ENCODE data around the gene TXN2. TPM values are rescaled to one million over a fixed set of nuclear protein-coding genes. Genes with fewer than 3 reads are reported as not detected.

Gene TXN2
- total RNA-seq, 1 donor from 2014 or later = 54.2 TPM

DNA sequence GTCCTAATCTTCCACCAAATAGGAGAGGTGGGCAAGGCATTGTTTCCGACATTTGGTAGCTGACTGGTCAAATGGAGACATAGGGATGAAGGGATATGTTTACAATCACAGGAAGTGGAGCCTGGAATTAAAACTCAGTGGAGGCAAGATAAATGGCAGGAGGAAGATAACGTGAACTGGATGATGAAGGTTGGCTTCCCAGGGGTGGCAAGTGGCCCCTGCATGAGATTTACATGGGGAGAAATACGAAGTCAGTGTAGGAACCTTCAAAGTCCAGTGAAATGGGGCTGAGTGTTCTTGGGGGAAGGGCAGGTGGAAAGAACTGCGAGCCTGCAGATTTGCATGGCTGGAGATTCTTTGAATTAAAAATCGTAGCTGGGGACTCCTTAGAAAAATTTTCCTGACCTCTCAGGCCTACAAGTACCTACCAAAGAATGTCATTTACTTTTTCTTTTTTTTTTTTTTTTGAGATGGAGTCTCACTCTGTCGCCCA lies 26.1 kb upstream of the TXN2 start:
- H3K9me3 ChIP-seq = no peaks in the 10 kb centered on the region
- peaks cover 16% of the 10 kb centered on the region for H3K4me1 ChIP-seq
- H3K36me3 ChIP-seq = peaks cover 29% of the 10 kb centered on the region
- H3K27ac ChIP-seq = peak overlapping the region; percentile 81
- DNase-seq = no peak
- H3K27me3 ChIP-seq = no peaks in the 10 kb centered on the region
- peak overlapping the region; percentile 69 for H3K4me3 ChIP-seq
- no peak for ATAC-seq
- intact Hi-C loops (cut with DNase I) = no loop called here
- TF ChIP-seq, protein P1, sequence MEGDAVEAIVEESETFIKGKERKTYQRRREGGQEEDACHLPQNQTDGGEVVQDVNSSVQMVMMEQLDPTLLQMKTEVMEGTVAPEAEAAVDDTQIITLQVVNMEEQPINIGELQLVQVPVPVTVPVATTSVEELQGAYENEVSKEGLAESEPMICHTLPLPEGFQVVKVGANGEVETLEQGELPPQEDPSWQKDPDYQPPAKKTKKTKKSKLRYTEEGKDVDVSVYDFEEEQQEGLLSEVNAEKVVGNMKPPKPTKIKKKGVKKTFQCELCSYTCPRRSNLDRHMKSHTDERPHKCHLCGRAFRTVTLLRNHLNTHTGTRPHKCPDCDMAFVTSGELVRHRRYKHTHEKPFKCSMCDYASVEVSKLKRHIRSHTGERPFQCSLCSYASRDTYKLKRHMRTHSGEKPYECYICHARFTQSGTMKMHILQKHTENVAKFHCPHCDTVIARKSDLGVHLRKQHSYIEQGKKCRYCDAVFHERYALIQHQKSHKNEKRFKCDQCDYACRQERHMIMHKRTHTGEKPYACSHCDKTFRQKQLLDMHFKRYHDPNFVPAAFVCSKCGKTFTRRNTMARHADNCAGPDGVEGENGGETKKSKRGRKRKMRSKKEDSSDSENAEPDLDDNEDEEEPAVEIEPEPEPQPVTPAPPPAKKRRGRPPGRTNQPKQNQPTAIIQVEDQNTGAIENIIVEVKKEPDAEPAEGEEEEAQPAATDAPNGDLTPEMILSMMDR (IDR thresholded peaks at IDR 0.05) = no peak

DNA sequence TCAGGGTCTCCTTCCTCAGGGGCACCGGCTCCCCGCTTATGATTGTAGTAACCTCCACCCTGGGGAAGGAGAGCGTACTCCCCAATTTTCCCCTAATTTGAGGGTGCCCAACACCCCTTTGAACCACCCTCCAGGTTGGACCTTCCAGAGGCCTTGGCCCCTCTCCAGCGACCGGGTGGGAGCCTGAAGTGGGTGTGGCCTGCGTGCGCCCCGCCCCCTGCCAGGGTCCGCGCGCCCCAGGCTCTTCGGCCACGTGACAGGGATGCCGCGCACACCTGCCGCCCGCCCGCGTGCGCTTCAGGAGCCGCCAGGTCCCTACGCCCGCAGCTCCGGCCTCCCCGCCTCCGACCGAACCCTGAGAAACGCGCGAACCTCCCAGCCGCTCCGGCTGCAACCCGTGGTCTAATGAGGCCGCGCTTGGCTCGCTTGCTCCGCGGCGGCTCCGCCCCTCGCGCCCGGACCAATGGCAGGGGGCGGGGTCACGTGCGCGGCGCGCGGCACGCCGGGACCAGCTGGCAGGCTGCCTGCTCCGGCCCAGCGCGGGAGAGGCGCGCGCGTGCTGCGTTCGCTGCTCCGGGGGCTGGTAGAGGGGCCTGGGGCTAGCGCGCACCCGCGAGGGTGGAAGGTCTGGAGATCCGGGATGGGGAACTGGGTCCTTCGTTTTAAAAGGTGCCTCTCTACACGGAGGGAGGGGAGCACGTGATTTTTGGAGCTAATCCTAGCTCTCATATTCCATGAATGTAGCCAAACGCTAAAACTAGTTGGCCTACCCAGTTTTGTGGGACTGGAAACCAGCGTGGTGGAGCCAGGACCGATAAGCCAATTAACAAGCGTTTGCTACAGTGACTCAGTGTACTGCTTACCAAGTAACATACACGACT lies 25.4 kb upstream of the TXN2 start, which contains the start of gene FOXRED2:
TSS of gene FOXRED2 (minus strand) at position 404 of the 881 bp plus-strand sequence. CDS start 618 bp downstream, outside the sequence.
- DNase-seq = peak; percentile 94
- Histone ChIP-seq H3K9me3 (no peaks in the 10 kb centered on the region), H3K27me3 (no peaks in the 10 kb centered on the region), H3K4me3 (peak within 1 kb of the TSS; percentile 69), H3K27ac (peak within 1 kb of the TSS; percentile 81), H3K4me1 (peaks cover 16% of the 10 kb centered on the region), H3K36me3 (peaks cover 22% of the 10 kb centered on the region)
- TF ChIP-seq, protein P1 (IDR thresholded peaks at IDR 0.05) = no peak
- intact Hi-C loops (cut with DNase I) = no loop called here
- peak; percentile 95 for ATAC-seq

DNA sequence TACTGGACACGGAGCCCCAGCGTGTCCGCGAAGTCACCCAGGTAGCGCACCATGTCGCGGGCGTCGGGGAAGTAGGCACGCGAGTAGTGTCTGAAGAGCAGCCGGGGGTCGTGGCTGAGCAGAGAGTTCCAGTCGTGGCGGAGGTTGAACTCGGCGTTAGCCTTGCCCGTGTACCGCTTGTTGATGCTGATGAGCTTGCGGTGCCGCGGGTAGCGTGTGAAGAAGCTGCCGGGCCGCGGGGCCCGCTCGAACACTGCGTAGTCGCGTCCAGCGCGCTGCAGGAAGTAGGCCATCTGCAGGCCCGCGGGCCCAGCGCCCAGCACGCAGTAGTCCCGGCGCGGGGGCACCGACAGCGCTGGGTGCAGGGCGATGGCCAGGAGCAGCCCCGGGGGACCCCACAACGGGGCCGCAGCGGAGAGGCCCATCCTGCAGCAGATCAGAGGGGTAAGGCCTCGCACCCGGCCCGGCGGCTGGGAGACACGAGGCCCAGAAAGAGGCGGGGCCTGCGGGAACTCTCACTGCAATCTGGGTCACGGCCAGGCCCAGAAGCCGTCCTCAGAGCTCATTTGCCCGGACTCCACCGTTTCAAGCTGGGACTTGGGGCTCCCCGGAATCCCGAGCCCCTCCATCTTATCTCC lies 24.7 kb upstream of the TXN2 start:
- Histone ChIP-seq H3K4me3 (peak overlapping the region; percentile 69), H3K27ac (no peak overlapping the region), H3K27me3 (no peaks in the 10 kb centered on the region), H3K9me3 (no peaks in the 10 kb centered on the region), H3K36me3 (peaks cover 14% of the 10 kb centered on the region), H3K4me1 (peaks cover 16% of the 10 kb centered on the region)
- no peak for DNase-seq
- intact Hi-C loops (cut with DNase I) = no loop called here
- TF ChIP-seq, protein P1 (IDR thresholded peaks at IDR 0.05) = no peak
- no peak for ATAC-seq

DNA sequence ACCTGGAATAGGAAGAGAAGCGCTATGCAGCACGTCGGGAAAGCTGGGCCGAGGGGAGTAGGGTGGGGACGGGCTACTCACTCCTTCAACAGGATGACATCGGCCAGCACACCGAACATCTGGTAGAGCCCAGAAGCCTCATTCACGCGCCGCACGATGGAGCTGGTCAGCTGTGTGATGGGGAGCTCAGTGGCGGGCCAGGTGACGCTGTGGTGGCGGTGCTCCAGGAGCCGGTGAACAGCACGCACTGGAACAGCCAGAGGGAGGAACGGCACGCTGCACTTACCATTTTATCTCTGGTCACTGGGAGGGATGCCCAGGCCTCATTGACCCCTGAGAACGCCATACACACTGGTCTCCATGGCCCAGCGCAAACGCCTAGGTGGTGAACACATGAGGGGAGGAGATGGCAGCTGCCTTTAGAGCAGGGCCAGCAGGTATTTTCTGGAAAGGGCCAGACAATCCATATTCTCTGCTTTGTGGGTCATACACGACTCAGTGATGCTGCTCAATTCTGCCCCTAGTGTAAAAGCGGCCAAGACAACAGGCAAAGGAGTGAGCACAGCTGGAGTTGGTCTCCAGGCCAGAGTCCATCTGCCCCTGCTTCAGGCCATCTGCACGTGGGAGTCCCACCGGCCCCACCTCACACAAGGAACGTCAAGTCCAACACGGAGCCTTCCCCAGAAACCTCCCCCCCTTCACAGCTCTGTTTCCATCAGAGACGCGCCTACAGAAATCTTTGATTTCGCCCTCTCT lies 16.6 kb upstream of the TXN2 start:
- TF ChIP-seq, protein P1 (IDR thresholded peaks at IDR 0.05) = no peak
- Histone ChIP-seq H3K27me3 (no peaks in the 10 kb centered on the region), H3K9me3 (no peaks in the 10 kb centered on the region), H3K27ac (no peak overlapping the region), H3K4me1 (peaks cover 4% of the 10 kb centered on the region), H3K4me3 (no peak overlapping the region), H3K36me3 (peaks cover 8% of the 10 kb centered on the region)
- intact Hi-C loops (cut with DNase I) = no loop called here
- ATAC-seq (no peak), DNase-seq (no peak)

DNA sequence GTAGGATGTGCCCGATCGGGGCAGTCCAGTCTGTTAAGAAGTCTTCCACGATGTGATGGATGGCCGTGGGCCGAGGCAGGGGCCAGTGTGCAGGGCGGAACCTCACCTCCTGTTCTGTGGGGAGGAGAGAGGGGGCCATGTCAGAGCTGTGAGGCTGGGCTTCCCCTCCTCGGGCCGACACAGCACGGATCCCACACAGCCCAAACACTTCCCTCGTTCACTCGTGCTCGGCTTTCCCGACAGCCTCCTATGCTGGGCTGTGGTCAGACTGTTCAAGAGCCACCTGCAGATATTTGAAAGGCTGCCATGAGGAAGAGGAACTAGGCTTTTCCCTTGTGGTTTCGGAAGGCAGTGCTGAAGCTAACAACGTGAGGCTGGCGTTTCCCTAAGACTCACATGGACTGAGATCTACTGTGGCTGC lies 12.3 kb upstream of the TXN2 start:
- H3K36me3 ChIP-seq = peaks cover 12% of the 10 kb centered on the region
- peak; percentile 71 for DNase-seq
- intact Hi-C loops (cut with DNase I) = no loop called here

More for the DNA sequence above, 12.3 kb upstream of the TXN2 start:
- TF ChIP-seq, protein P1 (IDR thresholded peaks at IDR 0.05) = no peak
- Histone ChIP-seq H3K4me1 (peaks cover 4% of the 10 kb centered on the region), H3K27me3 (no peaks in the 10 kb centered on the region), H3K4me3 (no peak overlapping the region), H3K27ac (no peak overlapping the region), H3K9me3 (no peaks in the 10 kb centered on the region)
- peak; percentile 82 for ATAC-seq
